ENCODE results near the gene DHFR.

DNA sequence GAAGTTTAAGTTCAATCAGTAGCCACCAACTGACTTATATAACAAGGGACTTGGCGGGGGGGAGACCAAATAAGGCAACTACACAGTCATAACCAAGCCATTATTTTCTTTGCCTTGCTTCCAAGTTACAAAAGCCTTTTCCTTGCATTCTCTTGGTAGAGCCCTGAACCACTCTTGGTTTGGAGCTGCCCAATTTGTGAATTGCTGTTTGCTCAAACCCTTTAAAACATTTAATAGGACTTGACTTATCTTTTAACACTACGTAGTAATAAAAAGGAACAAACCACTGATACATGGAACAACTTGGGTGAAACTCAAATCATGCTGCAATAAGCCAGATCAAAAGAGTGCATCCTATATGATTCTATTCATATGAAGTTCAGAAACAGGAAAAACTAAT lies 32.0 kb downstream of the DHFR start:
- TF ChIP-seq, protein P1, sequence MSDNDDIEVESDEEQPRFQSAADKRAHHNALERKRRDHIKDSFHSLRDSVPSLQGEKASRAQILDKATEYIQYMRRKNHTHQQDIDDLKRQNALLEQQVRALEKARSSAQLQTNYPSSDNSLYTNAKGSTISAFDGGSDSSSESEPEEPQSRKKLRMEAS (CRISPR knock-in tag; IDR thresholded peaks at IDR 0.05): no peak
- TF ChIP-seq, protein P2, sequence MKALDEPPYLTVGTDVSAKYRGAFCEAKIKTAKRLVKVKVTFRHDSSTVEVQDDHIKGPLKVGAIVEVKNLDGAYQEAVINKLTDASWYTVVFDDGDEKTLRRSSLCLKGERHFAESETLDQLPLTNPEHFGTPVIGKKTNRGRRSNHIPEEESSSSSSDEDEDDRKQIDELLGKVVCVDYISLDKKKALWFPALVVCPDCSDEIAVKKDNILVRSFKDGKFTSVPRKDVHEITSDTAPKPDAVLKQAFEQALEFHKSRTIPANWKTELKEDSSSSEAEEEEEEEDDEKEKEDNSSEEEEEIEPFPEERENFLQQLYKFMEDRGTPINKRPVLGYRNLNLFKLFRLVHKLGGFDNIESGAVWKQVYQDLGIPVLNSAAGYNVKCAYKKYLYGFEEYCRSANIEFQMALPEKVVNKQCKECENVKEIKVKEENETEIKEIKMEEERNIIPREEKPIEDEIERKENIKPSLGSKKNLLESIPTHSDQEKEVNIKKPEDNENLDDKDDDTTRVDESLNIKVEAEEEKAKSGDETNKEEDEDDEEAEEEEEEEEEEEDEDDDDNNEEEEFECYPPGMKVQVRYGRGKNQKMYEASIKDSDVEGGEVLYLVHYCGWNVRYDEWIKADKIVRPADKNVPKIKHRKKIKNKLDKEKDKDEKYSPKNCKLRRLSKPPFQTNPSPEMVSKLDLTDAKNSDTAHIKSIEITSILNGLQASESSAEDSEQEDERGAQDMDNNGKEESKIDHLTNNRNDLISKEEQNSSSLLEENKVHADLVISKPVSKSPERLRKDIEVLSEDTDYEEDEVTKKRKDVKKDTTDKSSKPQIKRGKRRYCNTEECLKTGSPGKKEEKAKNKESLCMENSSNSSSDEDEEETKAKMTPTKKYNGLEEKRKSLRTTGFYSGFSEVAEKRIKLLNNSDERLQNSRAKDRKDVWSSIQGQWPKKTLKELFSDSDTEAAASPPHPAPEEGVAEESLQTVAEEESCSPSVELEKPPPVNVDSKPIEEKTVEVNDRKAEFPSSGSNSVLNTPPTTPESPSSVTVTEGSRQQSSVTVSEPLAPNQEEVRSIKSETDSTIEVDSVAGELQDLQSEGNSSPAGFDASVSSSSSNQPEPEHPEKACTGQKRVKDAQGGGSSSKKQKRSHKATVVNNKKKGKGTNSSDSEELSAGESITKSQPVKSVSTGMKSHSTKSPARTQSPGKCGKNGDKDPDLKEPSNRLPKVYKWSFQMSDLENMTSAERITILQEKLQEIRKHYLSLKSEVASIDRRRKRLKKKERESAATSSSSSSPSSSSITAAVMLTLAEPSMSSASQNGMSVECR (CRISPR knock-in tag; IDR thresholded peaks at IDR 0.05): no peak
- TF ChIP-seq EP300 (IDR thresholded peaks at IDR 0.05; ENCODE audit: low read length) (no peak), MYBL2 (IDR thresholded peaks at IDR 0.05; ENCODE audit: low read depth) (no peak), MYBL2 (CRISPR knock-in tag; IDR thresholded peaks at IDR 0.05; ENCODE audit: borderline replicate concordance) (no peak)
